GM12878 (cell line): Measurements from ENCODE around the gene SLC9C2.

Experiments
- CTCF ChIP-seq, 3 experiments: IDR thresholded peaks in 2 of 3; conservative IDR thresholded peaks in 1 of 3; 2 replicates each; pipeline ENCODE4 v1.5.1; 2011; ENCODE audit warnings: low read depth in 3 of 3, low read length in 3 of 3, mild to moderate bottlenecking in 3 of 3, control low read depth in 2 of 3, moderate library complexity in 2 of 3, inconsistent platforms in 1 of 3, mixed read lengths in 1 of 3; ENCODE audit not compliant: control insufficient read depth in 2 of 3, insufficient read depth in 1 of 3; ENCODE audit errors: extremely low read depth in 1 of 3
- EZH2 ChIP-seq: IDR thresholded peaks from 2 replicates; pipeline ENCODE4 v1.6.1; 2012; ENCODE audit warnings: low read depth, mild to moderate bottlenecking, control low read depth, inconsistent platforms, low read length, borderline replicate concordance; ENCODE audit not compliant: control insufficient read depth
- FOS ChIP-seq: IDR thresholded peaks from 3 replicates; pipeline ENCODE4 v1.6.1; 2011; ENCODE audit warnings: borderline replicate concordance; ENCODE audit not compliant: insufficient read length; ENCODE audit errors: extremely low read depth
- GABPA ChIP-seq: IDR thresholded peaks from 2 replicates; pipeline ENCODE4 v1.6.1; 2014; ENCODE audit warnings: antibody characterized with exemption, low read depth, mild to moderate bottlenecking, inconsistent platforms
- HDGF ChIP-seq: fragments of 450-650 bp; IDR thresholded peaks from 2 replicates; pipeline ENCODE4 v1.6.1; 2016; ENCODE audit warnings: antibody characterized with exemption
- JUNB ChIP-seq: IDR thresholded peaks from 2 replicates; pipeline ENCODE4 v1.6.1; 2016; ENCODE audit warnings: antibody characterized with exemption, mild to moderate bottlenecking
- MAX ChIP-seq: IDR thresholded peaks from 2 replicates; pipeline ENCODE4 v1.6.1; 2012; ENCODE audit warnings: low read depth, low read length, improper control_type of control experiment
- RCOR1 ChIP-seq: conservative IDR thresholded peaks from 2 replicates; pipeline ENCODE4 v1.6.1; 2012; ENCODE audit warnings: low read depth, low read length, improper control_type of control experiment
- TBL1XR1 ChIP-seq: IDR thresholded peaks from 2 replicates; pipeline ENCODE4 v1.6.1; 2012; ENCODE audit warnings: low read depth, low read length, improper control_type of control experiment
- TCF3 ChIP-seq: IDR thresholded peaks from 2 replicates; pipeline ENCODE4 v1.6.1; 2012; ENCODE audit warnings: low read depth, mild to moderate bottlenecking, low read length, borderline replicate concordance; ENCODE audit not compliant: insufficient read depth
- ZZZ3 ChIP-seq: IDR thresholded peaks from 2 replicates; pipeline ENCODE4 v1.6.1; 2011; ENCODE audit warnings: low read depth; ENCODE audit not compliant: control insufficient read depth, insufficient read length

- TF ChIP-seq HDGF: no peak
- no peak for TF ChIP-seq RCOR1
- TF ChIP-seq TBL1XR1: no peak
- TF ChIP-seq MAX: no peak
- TF ChIP-seq TCF3: no peak
- no peak for TF ChIP-seq ZZZ3
- TF ChIP-seq GABPA: no peak
- TF ChIP-seq CTCF (IDR thresholded peaks at IDR 0.05 in 2 of 3, conservative IDR thresholded peaks at IDR 0.05 in 1 of 3; ENCODE audit: control insufficient read depth in 2 of 3, extremely low read depth in 1 of 3, insufficient read depth in 1 of 3, low read depth in 3 of 3, low read length in 3 of 3): no peak
- TF ChIP-seq FOS: no peak
- TF ChIP-seq EZH2: no peak
- no peak for TF ChIP-seq JUNB
Observed at GRCh38 chr1:173639102-173639501, 36.2 kb upstream of the SLC9C2 start.
